K562 (cell line): ENCODE results near the gene LRRC39. TPM values are rescaled to one million over a fixed set of nuclear protein-coding genes. Genes with fewer than 3 reads are reported as not detected.

Experiments used
- EHMT2 ChIP-seq: fragments of 450-650 bp; IDR thresholded peaks from 2 replicates; pipeline ENCODE4 v1.6.1; 2018; ENCODE audit warnings: antibody characterized with exemption
- POLR2A ChIP-seq: fragments of 450-650 bp; conservative IDR thresholded peaks from 2 replicates; pipeline ENCODE4 v1.6.1; 2016
- RBM17 ChIP-seq: fragments of 200-400 bp; formaldehyde crosslinking; IDR thresholded peaks from 2 replicates; pipeline ENCODE4 v1.6.1; 2017; ENCODE audit warnings: low read depth, mild to moderate bottlenecking, low read length, borderline replicate concordance
- ZNF121 ChIP-seq: sonication (generic); formaldehyde crosslinking; conservative IDR thresholded peaks from 2 replicates; pipeline ENCODE4 v1.8.0; 2022; ENCODE audit warnings: missing genetic modification reagents
- ZNF785 ChIP-seq: fragments of 250-450 bp; sonication (Bioruptor Pico); IDR thresholded peaks from 2 replicates; pipeline ENCODE4 v1.4.0; 2020; ENCODE audit warnings: mild to moderate bottlenecking
- polyA plus RNA-seq, 8 experiments: library from polyadenylated mRNA; depleted of rRNA in 4 of 8; stranded (reverse) in 5 of 8; unstranded in 3 of 8; fragments of >200 nt; fragmentation: Nextera tagmentation in 2 of 8; fragmentation: Illumina TruSeq in 1 of 8; extraction: Ambion mirVana in 2 of 8; extraction: Trizol in 1 of 8; gene quantifications; 2 replicates each; pipeline versions ENCODE4 v1.2.1 to v1.2.3, GENCODE V29; 2011 to 2014; ENCODE audit warnings: inconsistent platforms in 1 of 8, missing spikeins in 1 of 8
- total RNA-seq, 7 experiments: library from RNA; depleted of rRNA in 6 of 7; stranded (reverse); fragments of >200 nt in 6 of 7; fragmentation: Illumina TruSeq in 2 of 7; extraction: Trizol in 2 of 7; gene quantifications; 2 replicates each; pipeline versions ENCODE4 v1.2.1 to v1.2.3, GENCODE V29; 2011 to 2021; ENCODE audit warnings: low replicate concordance in 1 of 7
- TF ChIP-seq, protein P1 (sequence below), 2 experiments: fragments of 450-650 bp in 1 of 2; sonication (generic) in 1 of 2; formaldehyde crosslinking in 1 of 2; IDR thresholded peaks; 2 replicates each; pipeline versions ENCODE4 v1.7.1 to v1.9.0; 2016 to 2022; ENCODE audit warnings: inconsistent platforms in 1 of 2, mild to moderate bottlenecking in 1 of 2, missing genetic modification reagents in 1 of 2

The LRRC39 gene
- total and polyA plus RNA-seq, 9 of the 15 experiments (the other 6 are each of a cell fraction or from before 2014, with no cell fraction given), result 1.00 to 3.1 (median 1.3) TPM

- TF ChIP-seq, protein P1, sequence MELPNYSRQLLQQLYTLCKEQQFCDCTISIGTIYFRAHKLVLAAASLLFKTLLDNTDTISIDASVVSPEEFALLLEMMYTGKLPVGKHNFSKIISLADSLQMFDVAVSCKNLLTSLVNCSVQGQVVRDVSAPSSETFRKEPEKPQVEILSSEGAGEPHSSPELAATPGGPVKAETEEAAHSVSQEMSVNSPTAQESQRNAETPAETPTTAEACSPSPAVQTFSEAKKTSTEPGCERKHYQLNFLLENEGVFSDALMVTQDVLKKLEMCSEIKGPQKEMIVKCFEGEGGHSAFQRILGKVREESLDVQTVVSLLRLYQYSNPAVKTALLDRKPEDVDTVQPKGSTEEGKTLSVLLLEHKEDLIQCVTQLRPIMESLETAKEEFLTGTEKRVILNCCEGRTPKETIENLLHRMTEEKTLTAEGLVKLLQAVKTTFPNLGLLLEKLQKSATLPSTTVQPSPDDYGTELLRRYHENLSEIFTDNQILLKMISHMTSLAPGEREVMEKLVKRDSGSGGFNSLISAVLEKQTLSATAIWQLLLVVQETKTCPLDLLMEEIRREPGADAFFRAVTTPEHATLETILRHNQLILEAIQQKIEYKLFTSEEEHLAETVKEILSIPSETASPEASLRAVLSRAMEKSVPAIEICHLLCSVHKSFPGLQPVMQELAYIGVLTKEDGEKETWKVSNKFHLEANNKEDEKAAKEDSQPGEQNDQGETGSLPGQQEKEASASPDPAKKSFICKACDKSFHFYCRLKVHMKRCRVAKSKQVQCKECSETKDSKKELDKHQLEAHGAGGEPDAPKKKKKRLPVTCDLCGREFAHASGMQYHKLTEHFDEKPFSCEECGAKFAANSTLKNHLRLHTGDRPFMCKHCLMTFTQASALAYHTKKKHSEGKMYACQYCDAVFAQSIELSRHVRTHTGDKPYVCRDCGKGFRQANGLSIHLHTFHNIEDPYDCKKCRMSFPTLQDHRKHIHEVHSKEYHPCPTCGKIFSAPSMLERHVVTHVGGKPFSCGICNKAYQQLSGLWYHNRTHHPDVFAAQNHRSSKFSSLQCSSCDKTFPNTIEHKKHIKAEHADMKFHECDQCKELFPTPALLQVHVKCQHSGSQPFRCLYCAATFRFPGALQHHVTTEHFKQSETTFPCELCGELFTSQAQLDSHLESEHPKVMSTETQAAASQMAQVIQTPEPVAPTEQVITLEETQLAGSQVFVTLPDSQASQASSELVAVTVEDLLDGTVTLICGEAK (IDR thresholded peaks at IDR 0.05), result no peak
- TF ChIP-seq, protein P1 (CRISPR knock-in tag; IDR thresholded peaks at IDR 0.05), result no peak
- TF ChIP-seq ZNF785 (CRISPR knock-in tag) (no peak), POLR2A (no peak), RBM17 (no peak), ZNF121 (CRISPR knock-in tag) (no peak), EHMT2 (no peak)
Measured at GRCh38 chr1:100219457-100219856, 41.4 kb upstream of the LRRC39 start (continued).
